OCI-LY3 (cell line): ENCODE measurements around the gene GSTA5.
"Not testable (repeated sequence)": the region's sequence is repeated elsewhere in the genome, so short reads cannot be mapped to it uniquely, and the experiment has no call there.

Experiments used
- EZH2phosphoT487 ChIP-seq: fragments of 200-600 bp; shearing (Covaris generic); IDR thresholded peaks from 2 replicates; pipeline ENCODE4 v1.6.1; 2018; ENCODE audit warnings: antibody characterized with exemption, mixed run types, low read depth
- TF ChIP-seq, protein P1 (sequence below): fragments of 200-600, 300-600 bp; sonication (generic); IDR thresholded peaks from 2 replicates; pipeline ENCODE4 v1.5.1; 2014; ENCODE audit warnings: antibody characterized with exemption, low read length, low read depth

DNA sequence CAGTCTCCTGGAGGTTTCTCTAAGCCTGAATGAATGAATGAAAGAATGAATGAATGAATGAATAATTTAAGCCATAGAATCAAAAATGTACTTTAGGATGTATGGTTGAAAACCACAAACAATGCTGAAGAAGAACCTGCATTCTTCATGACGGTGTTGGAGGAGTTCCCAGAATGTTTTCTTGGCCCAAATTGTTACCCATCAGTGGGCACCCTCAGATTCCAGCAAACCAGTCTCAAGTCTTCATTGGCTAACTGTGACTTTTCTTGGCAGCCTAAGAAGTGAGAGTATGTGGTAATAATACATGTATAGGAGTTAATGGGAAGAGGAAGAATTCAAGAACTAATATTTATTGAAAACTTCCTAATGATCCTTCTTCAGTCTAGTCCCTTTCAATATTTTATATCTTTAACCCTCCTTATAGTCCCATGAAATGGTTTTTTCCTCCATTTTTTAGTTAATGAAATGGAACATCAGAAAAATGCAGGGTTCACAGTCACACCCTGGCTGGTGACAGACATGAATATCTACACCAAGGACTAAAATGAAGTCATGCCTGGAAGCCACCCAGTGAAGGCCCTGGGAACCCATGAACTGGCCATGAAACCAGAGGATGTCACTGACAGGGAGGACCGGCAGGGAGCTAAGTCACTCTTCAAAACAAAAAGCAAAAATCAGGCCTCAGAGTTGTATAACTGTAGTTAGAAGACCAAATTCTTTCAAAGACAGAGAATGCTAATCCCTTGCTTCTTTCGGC lies 29.9 kb upstream of the GSTA5 start:
- TF ChIP-seq, protein P1, sequence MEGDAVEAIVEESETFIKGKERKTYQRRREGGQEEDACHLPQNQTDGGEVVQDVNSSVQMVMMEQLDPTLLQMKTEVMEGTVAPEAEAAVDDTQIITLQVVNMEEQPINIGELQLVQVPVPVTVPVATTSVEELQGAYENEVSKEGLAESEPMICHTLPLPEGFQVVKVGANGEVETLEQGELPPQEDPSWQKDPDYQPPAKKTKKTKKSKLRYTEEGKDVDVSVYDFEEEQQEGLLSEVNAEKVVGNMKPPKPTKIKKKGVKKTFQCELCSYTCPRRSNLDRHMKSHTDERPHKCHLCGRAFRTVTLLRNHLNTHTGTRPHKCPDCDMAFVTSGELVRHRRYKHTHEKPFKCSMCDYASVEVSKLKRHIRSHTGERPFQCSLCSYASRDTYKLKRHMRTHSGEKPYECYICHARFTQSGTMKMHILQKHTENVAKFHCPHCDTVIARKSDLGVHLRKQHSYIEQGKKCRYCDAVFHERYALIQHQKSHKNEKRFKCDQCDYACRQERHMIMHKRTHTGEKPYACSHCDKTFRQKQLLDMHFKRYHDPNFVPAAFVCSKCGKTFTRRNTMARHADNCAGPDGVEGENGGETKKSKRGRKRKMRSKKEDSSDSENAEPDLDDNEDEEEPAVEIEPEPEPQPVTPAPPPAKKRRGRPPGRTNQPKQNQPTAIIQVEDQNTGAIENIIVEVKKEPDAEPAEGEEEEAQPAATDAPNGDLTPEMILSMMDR: not testable (repeated sequence)
- TF ChIP-seq EZH2phosphoT487: not testable (repeated sequence)
